Stimulated activated CD8-positive, alpha-beta memory T cell treated with anti-CD3 and anti-CD28 coated beads, Interleukin-7, amount 100 ng/mL, for 24 hours (primary cell): ENCODE results near the gene CD86.
"Not testable (repeated sequence)": the region's sequence is repeated elsewhere in the genome, so short reads cannot be mapped to it uniquely, and the experiment has no call there.

Experiments used
- DNase-seq: peaks from one replicate; pipeline ENCODE4 v3.0.0-alpha.2; 2020; ENCODE audit warnings: low read depth

The CD86 gene

GRCh38 chr3:122055215-122055614 lies at the start of gene CD86:
TSS of gene CD86 (plus strand) at chr3:122055362. CDS start at chr3:122055490, 128 bp downstream.
- no peak for DNase-seq

GRCh38 chr3:122006267-122006666 lies 48.9 kb upstream of the CD86 start:
- DNase-seq, result no peak

- DNase-seq, result no peak
These were observed 47.0 kb upstream of the CD86 start for GRCh38 chr3:122008166-122008565.

- no peak for DNase-seq
These were observed 44.7 kb upstream of the CD86 start for GRCh38 chr3:122010506-122010905.

- no peak for DNase-seq
These were observed 43.8 kb upstream of the CD86 start for GRCh38 chr3:122011396-122011795.

GRCh38 chr3:122012821-122013220 lies 42.3 kb upstream of the CD86 start:
- no peak for DNase-seq

- DNase-seq, result no peak
These were observed 41.7 kb upstream of the CD86 start for GRCh38 chr3:122013448-122013925.

- DNase-seq, result no peak
These were observed 40.4 kb upstream of the CD86 start for GRCh38 chr3:122014741-122015140.

- no peak for DNase-seq
These were observed 35.7 kb upstream of the CD86 start for GRCh38 chr3:122019493-122019892.

GRCh38 chr3:122021037-122021436 lies 34.1 kb upstream of the CD86 start:
- DNase-seq, result no peak

GRCh38 chr3:122021811-122022401 lies 33.3 kb upstream of the CD86 start, which contains the start of gene ILDR1:
TSS of gene ILDR1 (minus strand) at chr3:122022247. CDS start at chr3:122022077, 170 bp downstream.
- DNase-seq, result no peak

GRCh38 chr3:122023335-122023910 lies 31.7 kb upstream of the CD86 start:
- DNase-seq, result no peak

GRCh38 chr3:122024800-122025199 lies 30.4 kb upstream of the CD86 start:
- no peak for DNase-seq

- no peak for DNase-seq
These were observed 29.9 kb upstream of the CD86 start for GRCh38 chr3:122025296-122025695.

GRCh38 chr3:122030381-122031122 lies 24.6 kb upstream of the CD86 start:
- no peak for DNase-seq

GRCh38 chr3:122031123-122031468 lies 24.1 kb upstream of the CD86 start:
- no peak for DNase-seq

GRCh38 chr3:122032531-122032930 lies 22.6 kb upstream of the CD86 start:
- DNase-seq, result no peak

GRCh38 chr3:122033023-122033422 lies 22.1 kb upstream of the CD86 start:
- DNase-seq, result no peak

- not testable (repeated sequence) for DNase-seq
These were observed 7.9 kb upstream of the CD86 start for GRCh38 chr3:122047296-122047695.

- DNase-seq, result not testable (repeated sequence)
These were observed 7.4 kb upstream of the CD86 start for GRCh38 chr3:122047773-122048172.

- no peak for DNase-seq
These were observed 2.2 kb upstream of the CD86 start for GRCh38 chr3:122052968-122053367.

- DNase-seq, result no peak
These were observed 2.5 kb downstream of the CD86 start for GRCh38 chr3:122057671-122058070.

- no peak for DNase-seq
These were observed 3.1 kb downstream of the CD86 start for GRCh38 chr3:122058294-122058693.
